Measurements from ENCODE around the gene CARD11.

Gene CARD11

DNA sequence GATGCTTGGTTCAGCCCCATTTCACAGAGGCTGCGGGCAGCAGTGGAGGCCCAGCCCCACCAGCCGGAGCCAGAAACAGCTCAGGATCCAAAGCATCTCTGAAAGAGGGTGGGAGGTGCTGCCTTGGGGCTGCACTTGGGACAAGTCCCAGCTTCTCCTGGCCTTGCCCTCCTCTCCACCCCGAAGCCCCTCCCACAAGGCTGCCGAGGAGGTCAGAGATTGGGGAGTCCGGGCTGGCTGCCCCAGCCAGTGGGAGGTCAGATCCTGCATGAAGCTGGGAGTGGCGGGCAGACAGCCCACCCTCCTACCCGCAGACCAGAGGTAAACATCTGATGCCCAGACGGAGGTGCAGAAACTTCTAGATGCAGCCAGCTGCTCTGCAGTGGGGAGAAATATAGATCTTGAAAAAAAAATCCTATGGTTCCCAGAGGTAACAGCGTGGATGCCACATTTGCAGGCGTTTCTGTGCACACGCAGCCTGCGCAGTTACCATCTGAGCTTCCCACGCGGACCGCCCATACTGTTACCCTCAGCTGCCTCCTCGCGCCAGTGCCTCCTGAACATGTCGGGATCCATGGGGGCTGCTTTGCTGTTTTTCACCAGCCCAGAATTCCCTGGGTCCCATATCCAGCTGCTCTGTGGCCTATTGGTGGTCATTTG lies 162.7 kb downstream of the CARD11 start:
- DNase-seq (ENCODE audit: low read depth in 2 of 2, low spot score in 1 of 2), result no peak

DNA sequence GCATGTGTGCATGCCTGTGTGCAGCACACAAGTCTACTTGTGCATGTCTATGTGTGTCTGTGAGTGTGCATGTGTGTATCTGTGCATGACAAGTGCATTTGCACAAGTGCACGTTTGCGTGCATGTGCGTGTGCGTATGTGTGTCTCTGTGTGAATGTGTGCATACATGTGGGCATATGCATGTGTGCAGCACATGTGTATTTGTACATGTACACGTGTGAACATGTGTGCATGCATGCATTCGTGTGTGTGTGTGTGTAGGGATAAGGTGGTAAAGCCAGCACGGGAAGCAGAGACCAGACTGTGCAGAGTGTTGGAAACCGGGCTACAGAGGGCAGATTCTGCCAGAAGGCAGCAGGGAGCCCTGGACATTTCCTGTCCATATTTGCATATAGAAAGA lies 163.6 kb downstream of the CARD11 start:
- DNase-seq (ENCODE audit: low read depth in 2 of 2, low spot score in 1 of 2), result no peak

DNA sequence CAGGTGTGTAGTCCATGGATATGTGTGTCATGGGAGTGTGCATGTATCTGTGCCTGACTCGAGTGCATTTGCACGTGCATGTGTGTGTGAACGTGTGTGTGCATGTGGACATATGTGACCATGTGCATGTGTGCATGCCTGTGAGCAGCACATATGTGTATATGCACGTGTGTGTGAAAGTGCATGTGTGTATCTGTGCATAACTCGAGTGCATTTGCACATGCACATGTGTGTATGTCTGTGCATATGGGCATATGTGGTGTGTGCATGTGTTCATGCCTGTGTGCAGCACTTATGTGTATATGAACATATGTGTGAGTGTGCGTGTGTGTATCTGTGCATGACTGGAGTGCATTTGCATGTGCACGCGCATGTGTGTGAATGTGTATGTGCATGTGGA lies 164.3 kb downstream of the CARD11 start:
- no peak for DNase-seq (ENCODE audit: low read depth in 2 of 2, low spot score in 1 of 2)

DNA sequence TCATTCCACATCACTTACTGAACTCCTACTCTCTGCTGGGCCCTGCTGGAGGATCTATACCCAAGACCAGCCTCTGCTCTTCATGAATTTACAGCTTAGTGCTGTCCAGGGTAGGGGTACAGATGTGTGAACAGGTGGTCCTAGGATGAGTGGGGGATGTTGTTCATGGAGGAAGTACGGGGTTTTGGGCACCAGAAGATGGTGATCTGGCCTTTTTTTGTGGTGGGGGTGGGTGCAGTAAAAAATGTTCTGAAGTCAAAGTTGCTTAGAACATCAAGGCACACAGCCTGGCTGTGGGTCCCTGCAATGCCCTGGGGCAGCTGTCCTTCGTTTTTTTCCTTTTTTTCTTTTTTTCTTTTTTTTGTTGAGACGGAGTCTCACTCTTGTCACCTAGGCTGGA lies 165.4 kb downstream of the CARD11 start:
- DNase-seq (ENCODE audit: low read depth in 2 of 2, low spot score in 1 of 2), result no peak

DNA sequence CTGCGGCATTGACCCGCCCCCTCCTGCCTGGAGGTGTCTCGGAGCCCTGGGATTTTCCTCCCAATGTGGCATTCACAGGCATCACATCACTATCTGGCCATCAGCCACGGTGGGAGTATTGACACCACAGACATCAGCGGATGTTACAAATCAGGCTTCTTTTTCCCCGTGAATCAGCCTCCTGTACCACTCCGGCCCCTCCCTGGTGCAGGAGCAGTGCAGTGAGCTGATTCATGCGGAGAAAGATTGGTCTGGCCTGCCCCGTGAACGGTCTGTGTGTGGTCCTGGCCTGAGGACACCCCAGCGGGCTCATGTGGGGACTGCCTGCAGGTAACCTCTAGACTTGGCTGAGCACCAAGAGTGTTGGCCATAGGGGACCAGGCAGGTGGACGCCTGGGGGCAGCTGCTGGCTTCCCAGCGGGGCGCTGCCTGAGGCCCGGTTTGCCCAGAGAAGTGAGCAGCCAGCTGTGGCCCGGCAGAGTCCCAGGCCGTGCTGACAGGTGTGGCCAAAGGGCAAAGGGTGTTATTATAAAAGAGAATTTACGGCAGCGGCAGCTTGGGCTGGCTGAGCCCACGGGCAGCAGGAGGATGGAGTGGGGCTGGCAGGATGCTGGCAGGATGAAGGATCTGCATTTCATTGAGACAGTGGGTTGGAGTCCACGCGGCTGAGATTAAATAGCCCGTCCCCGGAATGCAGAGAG lies 167.5 kb downstream of the CARD11 start:
- DNase-seq (ENCODE audit: low read depth in 2 of 2, low spot score in 1 of 2), result no peak

DNA sequence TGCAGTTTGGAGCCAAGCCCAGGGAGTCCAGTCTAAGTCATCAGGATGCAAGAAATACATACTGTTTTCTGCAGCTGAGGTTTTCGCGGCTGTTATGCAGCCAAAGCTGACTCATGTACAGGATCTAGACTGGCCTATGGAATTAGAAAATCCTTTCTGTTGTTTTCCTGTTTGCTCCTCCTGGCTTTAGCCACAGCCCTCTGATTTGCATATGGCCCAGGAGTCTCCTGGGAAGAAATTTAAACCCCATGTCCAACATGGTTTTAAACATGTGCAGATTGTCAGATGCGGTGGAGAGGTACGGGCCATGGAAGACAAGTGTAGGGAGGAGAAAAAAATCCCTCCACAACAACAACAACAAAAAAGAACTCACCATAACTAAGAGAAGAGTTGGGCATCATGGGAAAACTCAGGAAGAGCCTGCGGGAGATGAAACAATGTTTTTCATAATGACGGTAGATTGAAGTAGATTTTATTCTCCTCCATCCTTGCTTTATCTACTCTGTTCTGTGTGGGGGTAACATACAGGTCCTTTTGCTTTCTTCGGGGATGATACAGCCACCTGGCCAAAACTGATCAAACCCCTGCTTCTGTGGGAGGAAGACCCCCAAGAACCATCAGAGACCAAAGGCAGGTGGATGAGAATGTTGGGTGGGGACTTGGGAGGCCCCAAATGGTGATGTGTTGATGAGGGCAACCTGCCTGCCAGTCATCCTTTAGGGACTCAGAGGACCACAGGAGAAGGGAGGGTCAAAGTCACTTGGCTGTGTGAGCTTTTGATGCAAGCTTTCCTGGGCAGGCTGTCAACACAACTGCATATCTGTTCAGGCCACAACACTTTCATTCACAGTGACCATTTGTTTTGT lies 169.7 kb downstream of the CARD11 start:
- no peak for DNase-seq (ENCODE audit: low read depth in 2 of 2, low spot score in 1 of 2)

DNA sequence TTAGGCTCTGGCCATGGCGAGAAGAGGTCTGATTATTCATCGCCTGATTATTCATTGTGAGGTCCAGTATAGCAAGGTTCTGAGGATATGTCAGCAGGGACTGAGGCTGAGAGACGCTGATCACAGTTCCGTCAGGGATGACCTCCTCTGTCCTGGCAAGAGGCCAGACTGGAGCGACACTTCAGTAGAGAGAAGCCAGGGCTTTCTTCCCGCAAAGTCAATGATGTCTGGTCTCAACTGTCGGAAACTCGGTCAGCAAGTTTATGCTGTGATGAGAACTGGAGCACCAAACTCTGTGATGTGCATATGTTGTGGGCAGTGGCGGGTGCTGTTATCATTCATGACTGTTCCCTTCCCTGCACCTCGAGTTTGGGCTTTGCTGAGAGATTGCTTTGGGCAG lies 170.5 kb downstream of the CARD11 start:
- no peak for DNase-seq (ENCODE audit: low read depth in 2 of 2, low spot score in 1 of 2)

DNA sequence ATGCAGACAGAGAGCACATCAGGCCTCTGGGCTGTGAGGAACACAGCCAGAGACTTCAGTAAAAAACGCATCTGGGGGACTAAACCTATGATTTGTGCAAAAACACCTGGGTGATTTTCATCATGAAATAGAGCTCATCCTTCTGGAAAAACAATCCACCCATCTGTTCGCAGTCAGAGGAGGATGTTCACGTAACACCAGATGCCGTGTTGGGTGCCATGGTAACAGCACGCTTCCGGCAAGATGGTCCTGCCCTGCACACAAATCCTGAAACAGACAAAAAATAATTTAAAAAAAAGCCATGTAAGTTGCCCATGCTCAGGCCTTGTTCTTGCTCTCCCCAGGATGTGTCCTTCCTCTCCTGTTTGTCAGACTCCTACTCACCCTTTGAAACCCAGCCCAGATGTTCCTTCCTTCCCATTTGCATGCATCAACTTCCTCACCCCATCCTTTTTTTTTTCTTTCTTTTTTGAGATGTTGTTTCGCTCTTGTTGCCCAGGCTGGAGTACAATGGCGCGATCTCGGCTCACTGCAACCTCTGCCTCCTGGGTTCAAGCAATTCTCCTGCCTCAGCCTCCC lies 171.3 kb downstream of the CARD11 start:
- DNase-seq (ENCODE audit: low read depth in 2 of 2, low spot score in 1 of 2), result no peak

DNA sequence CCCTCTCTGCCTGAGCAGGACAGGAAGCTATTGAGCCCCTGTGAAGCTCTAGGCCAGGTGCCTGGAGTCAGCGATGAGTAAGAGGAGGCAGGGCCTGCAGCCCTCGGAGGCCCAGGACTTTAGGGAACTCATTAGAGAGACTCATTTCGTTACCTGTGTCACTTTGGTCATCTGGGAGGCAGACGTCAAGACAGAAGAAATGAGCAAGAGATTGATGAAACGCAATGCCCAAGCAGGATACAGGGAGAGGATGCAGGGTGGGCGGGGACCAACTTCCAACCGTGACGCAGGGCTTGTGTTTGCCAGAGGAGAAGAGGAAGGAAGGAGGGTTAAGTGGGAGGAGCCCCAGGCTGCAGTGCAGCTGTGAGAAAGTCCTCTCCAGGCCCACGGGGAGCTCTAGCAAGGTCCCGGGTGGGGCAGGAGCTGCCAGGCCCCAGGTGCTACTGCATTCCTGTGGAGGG lies 173.2 kb downstream of the CARD11 start:
- DNase-seq (ENCODE audit: low read depth in 2 of 2, low spot score in 1 of 2), result no peak

DNA sequence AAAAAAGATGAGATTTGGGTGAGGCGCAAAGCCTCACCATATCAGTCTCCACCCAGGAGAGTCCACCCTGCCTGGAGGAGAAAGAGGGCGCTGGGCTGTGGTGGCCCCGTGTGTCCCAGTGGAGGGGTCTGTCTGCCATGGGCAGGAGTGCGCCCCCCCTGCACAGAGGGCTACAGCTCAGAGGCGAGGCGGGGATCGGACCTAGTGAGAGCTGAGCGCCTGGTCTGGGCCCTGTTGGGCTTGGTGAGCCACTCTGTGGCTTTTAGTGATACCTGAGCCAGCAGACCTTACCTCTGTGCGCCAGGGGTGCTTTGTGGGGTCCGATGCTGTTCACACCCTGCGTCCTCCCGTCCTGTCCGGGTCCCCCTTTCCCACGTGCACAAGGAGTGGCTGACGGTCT lies 173.7 kb downstream of the CARD11 start:
- DNase-seq (ENCODE audit: low read depth in 2 of 2, low spot score in 1 of 2), result no peak

DNA sequence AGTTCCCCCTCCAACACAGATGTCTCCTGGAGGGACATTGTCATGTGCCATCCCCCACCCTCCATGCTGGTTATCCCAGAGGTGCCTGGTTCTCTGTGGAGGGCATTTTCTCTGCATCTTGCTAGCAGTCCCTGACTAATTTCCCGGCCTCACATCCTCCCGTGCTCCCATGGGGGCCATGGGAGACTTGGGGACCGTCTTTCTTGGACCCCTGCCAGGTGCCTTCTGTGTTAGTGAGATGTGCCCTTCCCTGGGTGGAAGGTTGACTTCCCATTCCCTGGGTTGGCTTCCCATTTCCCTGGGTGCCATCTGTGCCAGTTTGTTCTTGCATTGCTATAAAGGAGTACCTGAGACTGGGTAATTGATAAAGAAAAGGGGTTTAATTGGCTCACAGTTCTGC lies 177.1 kb downstream of the CARD11 start:
- DNase-seq (ENCODE audit: low read depth in 2 of 2, low spot score in 1 of 2), result no peak

DNA sequence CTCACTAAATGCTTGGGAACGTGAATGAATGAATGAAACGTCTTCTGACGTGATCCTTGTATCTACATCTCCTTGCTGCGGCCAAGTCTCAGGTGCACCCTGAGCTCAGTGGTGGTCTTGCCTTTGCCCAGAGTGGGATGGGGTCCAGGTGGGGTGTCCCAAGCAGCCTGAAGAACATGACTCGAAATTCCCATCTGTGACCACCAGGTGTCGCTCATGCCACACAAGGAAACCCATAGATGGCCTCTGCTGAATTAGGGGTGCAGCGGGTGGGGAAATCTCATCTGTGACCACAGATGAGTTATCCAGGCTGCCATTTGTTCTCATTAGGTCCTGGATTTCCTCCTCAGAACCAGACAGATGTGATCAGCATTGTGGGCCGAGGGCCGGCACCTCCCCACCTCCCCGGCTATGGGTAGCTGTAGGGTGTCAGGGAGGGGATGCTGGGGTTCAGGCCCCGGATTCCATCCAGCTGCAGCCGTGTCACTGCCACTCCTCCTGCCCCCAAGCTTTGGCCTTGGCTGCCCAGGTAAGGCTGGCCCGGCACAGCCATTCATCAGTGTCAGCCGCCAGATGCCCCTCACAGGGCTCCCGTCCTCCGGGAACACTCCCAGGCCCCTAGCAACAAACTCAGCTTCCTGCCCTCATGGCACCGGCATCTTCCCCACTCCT lies 178.5 kb downstream of the CARD11 start:
- peak; percentile 44 to 62 for DNase-seq (ENCODE audit: low read depth in 2 of 2, low spot score in 1 of 2)

DNA sequence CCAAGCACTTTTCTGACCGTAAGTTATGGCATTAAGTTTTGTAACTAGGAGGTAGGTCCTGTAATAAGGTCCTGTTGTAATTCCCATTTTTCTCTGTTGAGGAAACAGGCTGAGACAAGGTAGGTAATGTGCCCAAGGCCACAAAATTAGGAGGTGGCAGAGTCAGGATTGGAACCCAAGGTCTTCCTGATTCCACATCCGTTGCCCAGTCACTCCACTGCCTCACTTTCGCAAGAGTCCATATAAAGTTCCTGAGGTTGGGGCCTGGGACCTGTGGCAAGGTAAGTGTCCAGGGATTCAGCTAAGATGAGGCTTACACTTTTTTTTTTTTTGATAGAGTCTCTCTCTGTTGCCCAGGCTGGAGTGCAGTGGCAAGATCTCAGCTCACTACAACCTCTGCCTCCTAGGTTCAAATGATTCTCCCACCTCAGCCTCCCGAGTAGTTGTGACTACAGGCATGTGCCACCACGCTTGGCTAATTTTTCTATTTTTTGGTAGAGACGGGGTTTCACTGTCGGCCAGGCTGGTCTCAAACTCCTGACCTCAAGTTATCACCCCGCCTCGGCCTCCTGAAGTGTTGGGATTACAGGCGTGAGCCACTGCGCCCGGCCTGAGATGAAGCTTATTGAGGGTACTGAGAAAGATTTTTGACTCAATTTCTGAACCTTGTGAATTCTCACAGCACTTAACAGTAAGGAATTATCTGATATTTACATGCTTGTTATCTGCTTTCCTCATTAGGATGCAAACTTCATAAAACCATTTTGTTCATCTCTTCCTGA lies 179.3 kb downstream of the CARD11 start:
- no peak for DNase-seq (ENCODE audit: low read depth in 2 of 2, low spot score in 1 of 2)

DNA sequence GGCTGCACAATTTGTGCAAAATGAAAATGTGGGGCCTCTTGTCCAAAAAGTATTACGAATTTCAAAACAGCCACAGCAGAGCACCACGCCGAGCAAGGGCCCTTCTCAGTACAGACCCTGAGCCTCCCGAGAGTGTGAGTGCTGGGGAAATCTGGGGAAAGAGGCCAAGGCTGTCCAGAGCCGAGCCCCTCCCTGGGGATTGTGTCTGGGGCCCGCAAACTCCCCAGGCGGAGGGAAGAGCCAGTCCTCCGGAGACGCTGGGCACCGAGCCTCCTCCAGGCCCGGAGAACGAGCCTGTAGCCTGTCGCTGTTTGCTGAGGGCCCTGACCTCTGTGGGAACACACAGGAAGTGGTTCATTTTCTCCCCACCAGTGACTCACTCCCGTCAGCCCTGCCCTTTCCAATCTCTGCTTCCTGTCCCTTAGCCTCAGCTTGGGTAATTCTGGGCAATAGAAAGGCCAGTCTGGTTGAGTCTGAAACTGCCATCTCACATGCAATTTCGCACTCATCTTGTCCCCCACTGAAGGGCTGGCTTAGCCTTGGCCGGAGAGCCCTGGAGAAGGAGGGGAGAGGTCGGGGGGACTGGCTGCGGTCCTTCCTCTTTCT lies 180.1 kb downstream of the CARD11 start:
- peak; percentile 31 to 53 for DNase-seq (ENCODE audit: low read depth in 2 of 2, low spot score in 1 of 2)

DNA sequence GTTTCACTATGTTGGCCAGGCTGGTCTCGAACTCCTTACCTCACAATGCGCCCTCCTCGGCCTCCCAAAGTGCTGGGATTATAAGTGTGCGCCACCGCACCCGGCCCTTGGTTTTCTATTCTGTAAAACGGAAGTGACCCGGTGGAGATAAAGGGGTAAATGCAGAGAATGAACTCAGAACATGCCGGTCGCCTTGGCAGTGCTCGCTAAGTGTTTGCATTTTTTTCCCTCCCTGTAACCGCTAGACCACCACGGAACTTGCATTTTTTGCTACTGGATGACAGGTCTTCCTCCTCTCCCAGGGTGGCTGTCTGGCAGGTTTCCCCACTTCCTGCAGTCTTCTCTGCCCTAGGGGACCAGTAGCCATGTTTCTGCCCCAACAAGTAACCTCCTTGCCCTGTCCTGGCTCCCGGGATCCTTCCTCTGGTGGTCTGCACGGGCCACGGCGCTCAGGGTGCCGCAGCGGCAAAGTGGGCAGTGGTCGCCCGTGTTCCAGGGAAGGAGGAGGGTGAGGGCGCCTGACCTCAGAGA lies 180.8 kb downstream of the CARD11 start:
- no peak for DNase-seq (ENCODE audit: low read depth in 2 of 2, low spot score in 1 of 2)

DNA sequence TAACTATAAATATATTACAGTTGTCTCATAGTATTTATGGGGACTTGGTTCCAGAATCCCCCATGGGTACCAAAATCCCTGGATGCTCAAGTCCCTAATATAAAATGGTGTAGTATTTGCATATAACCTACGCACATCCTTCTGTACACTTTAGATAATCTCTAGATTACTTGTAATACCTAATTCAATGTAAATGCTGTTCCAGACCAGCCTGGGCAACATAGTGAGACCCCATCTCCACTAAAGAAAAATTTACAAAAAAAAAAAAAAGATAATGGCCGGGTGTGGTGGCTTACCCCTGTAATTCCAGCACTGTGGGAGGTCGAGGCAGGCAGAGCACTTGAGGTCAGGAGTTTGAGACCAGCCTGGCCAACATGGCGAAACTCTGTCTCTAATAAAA lies 182.2 kb downstream of the CARD11 start:
- DNase-seq (ENCODE audit: low read depth in 2 of 2, low spot score in 1 of 2), result no peak

DNA sequence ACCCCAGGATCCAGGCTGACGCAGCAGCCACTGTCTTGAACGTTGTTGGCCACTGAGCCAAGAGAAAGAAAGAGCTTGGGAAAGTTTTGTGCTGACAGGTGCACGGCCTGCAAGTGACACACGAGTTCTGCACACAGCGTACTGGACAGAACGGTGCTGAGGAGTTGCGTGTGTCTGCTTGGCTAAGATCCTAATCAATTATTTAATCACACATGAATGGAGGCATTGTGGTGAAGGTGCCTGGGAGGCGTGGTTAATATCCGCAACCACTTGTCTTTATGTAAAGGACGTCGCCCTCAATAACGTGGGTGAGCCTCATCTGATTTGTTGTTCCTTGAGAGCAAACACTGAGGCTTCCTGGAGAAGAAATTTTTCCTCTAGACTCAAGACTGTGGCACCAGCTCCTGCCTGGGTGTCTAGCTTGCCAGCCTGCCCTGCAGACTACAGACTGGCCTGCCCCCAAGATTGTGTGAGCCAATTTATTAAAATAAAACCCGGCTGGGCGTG lies 183.0 kb downstream of the CARD11 start:
- no peak for DNase-seq (ENCODE audit: low read depth in 2 of 2, low spot score in 1 of 2)

DNA sequence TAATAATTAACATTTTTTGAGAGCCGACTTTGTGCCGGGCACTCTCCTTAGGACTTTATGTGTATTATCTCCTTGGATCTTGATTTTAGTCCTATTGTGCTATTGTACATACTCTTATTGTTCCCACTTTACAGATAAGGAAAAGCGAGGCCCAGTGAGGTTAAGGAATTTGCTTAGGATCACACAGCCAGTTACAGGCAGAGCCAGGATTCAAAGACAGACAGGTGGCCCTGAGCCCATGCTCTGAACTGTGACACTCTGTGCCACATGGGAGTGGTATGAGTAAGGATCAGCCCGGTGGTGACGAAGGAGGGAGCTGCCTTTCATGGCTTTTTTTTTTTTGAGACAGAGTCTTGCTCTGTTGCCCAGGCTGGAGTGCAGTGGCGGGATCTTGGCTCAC lies 183.7 kb downstream of the CARD11 start:
- no peak for DNase-seq (ENCODE audit: low read depth in 2 of 2, low spot score in 1 of 2)

DNA sequence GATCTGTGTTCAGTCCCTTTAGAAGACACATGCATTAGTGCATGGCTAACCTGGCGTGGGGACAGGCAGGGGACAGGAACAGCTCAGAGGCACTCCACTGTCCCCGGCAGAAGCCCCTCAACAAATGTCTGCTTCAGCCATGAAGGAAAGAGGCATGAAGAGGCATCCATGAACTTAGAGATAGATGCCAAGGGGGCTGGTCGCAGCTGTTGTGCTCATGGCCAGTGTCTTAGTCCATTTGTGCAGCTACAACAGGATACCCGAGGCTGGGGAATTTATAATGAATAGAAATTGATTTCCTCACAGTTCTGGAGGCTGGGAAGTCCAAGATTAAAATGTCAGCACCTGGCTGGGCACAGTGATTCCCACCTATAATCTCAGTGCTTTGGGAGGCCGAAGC lies 185.0 kb downstream of the CARD11 start:
- no peak for DNase-seq (ENCODE audit: low read depth in 2 of 2, low spot score in 1 of 2)
